Measurements from ENCODE around the gene ZNF583.

The ZNF583 gene

DNA sequence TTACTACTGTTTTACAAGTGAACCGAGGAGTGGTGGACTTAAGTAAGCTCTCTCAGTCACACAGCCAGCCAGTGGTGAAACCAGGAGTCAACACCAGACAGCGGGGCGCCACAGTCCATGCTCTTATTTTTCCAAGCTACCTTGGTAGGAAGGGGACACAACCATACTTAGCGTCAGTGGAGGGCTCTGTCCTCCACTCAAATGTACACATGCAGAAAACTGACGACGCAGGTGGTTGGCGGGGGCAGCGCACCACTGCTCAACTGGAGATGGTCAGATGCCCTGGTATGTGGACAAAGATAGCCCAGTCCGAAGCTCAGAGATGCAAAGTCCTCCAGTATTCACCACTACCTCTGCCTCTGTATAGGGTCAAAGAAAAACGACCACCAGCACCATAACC is 72.0 kb downstream of the ZNF583 start:
- FAIRE-seq = no peak

Data from A204.1 (cell line).